ENCODE measurements around the gene SEC14L3. TPM values are rescaled to one million over a fixed set of nuclear protein-coding genes. Genes with fewer than 3 reads are reported as not detected.

Gene SEC14L3
- total RNA-seq, result under 1 TPM in 1 of 2 experiments, not detected in 1; 0.25 TPM

DNA sequence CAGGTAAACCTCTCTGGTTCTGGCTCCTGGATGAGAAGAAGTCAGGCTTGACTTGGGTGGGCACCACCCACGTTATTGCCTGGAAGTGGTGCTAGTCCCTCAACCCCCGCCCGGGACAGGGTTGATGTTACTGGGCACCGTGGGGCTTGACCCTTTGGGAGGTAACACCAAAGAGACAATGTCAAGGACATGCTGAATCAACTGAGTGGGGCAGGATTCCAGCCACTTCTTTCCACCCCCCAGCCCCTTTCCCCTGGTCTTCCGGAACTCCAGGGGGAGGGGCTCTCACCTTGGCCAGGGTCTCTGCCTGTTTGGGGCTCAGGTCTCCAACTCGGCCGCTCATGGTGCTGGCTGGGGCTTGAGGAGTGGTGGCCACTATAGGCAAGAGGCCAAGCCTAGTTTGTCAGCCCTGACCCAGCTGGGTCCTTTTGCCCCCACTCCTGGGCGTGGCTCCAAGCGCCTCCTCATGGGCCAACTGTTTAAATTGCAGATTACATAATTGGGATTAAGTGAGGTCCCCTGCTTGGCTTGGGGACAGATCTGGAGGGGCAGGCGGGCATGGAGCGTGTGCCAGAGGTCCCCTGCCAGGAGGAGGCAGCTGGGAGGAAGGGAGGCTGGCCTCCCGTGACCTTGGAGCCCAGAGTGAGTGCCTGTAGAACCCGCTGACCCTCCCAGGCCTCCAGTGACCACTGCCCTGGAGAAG, at the start of gene SEC14L3:
Gene SEC14L3, minus strand, starts transcription at position 402 of the 703 bp plus-strand sequence. Its CDS starts 59 bp downstream, at position 343.
- Mint-ChIP-seq H3K27ac (no peak within 1 kb of the TSS), H3K4me3 (no peak within 1 kb of the TSS), H3K4me1 (peaks cover 19% of the 10 kb centered on the region), H3K36me3 (ENCODE audit: low read depth) (no peaks in the 10 kb centered on the region), H3K9me3 (no peaks in the 10 kb centered on the region), H3K27me3 (peaks cover 16% of the 10 kb centered on the region)
- POLR2A ChIA-PET, result no interaction called here
- DNase-seq, result no peak
- CTCF ChIA-PET, result no interaction called here

DNA sequence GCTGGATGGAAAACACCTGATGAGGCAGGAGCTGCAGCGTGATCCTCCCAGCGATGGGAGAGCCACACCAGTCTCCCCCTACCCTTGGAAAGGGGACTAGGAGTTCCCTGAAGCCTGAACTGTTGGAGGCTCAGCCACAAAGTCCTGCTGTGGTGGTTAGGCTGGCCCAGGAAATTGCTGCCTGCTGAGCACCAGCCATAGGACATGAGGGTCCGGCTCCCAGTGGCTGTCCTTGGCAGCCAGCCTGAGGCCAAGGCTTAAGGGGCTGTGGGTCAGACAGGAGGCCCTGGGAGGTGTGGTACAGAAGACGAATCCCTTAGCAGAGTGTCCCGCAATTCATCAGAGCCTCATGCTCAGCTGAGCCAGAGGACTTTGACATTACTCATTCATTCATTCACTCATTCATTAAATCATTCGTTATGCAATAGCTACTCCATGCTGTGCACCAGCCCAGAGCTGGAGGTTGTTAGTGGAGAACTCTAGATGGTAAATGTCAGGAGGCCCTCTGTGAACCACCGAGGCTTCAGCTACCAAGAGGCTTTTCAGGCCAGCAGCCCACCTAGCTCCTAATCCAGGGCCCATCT, 48.1 kb upstream of the SEC14L3 start:
- H3K4me1 Mint-ChIP-seq, result no peaks in the 10 kb centered on the region
- ChIA-PET CTCF (no interaction called here), POLR2A (no interaction called here)
- H3K27ac Mint-ChIP-seq, result no peak overlapping the region
- peaks cover 10% of the 10 kb centered on the region for H3K27me3 Mint-ChIP-seq
- DNase-seq, result no peak
- no peak overlapping the region for H3K4me3 Mint-ChIP-seq
- no peaks in the 10 kb centered on the region for H3K36me3 Mint-ChIP-seq (ENCODE audit: low read depth)
- no peaks in the 10 kb centered on the region for H3K9me3 Mint-ChIP-seq

DNA sequence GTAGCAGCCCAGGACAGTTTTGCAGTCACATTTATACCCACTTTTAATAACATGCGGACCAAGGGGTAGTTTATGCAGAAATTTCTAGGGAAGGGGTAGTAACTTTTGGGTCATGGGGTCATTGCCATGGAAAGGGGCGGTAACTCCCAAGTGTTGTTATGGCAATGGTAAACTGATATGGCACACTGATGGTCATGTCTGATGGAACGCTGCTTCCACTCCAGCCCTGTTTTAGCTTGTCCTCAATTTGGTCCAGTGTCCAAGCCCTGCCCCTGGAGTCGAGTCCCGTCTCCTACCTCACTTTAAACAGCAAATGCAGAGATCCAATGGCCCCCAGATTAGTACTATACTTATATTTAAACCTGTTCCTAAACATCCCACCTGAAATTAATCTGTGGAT, 44.9 kb upstream of the SEC14L3 start:
- H3K27me3 Mint-ChIP-seq, result peaks cover 5% of the 10 kb centered on the region
- CTCF ChIA-PET, result no interaction called here
- no peak overlapping the region for H3K4me3 Mint-ChIP-seq
- POLR2A ChIA-PET, result no interaction called here
- no peaks in the 10 kb centered on the region for H3K4me1 Mint-ChIP-seq
- no peaks in the 10 kb centered on the region for H3K36me3 Mint-ChIP-seq (ENCODE audit: low read depth)
- H3K9me3 Mint-ChIP-seq, result no peaks in the 10 kb centered on the region
- no peak for DNase-seq
- no peak overlapping the region for H3K27ac Mint-ChIP-seq

DNA sequence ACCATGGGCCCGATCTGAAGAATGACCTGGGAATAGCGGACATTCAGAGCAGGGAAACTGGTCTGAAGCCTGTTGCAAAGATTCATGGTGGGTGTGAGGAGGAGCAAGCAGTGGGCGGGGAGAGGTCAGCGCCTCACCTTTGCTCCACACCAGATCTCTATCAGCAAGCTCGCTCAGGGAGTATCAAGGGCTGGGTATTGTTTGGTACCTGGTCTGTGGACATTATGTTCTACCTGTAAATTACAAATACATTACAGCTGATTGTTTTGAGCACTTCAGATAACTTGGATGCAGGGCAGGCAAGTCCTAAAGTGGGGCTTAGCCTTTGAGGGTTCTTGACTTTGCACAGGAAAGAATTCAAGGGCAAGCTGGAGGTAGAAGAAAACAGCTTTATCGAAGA, 44.5 kb upstream of the SEC14L3 start:
- POLR2A ChIA-PET, result no interaction called here
- DNase-seq, result no peak
- peaks cover 5% of the 10 kb centered on the region for H3K27me3 Mint-ChIP-seq
- H3K4me3 Mint-ChIP-seq, result no peak overlapping the region
- CTCF ChIA-PET, result interaction anchor here (1.4 kb wide), 1 partner anchor 90 kb away, joined by 3 read pairs; no protein-coding TSS in a partner anchor
- no peaks in the 10 kb centered on the region for H3K4me1 Mint-ChIP-seq
- H3K27ac Mint-ChIP-seq, result no peak overlapping the region
- H3K9me3 Mint-ChIP-seq, result no peaks in the 10 kb centered on the region
- no peaks in the 10 kb centered on the region for H3K36me3 Mint-ChIP-seq (ENCODE audit: low read depth)

DNA sequence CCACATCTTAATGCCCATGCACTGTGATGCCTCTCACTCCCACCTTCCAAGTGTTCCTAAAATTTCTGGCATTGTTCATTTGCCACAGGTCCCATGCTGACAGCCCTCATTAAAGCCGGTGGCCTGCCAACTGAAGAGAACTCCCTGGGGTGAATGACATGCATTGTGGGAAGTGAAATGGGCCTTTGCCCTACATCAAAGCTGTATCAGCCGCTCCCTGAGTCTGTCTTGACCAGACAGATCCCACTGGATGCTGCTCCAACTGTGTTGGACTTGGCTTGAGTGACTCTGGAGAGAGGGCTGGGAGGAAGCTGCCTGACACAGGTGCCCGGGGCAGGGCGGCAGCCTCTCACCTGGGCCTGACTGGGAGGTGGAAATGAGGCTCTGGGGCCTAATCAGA, 42.4 kb upstream of the SEC14L3 start:
- no peaks in the 10 kb centered on the region for H3K9me3 Mint-ChIP-seq
- no peaks in the 10 kb centered on the region for H3K36me3 Mint-ChIP-seq (ENCODE audit: low read depth)
- ChIA-PET CTCF (no interaction called here), POLR2A (no interaction called here)
- H3K27me3 Mint-ChIP-seq, result peaks cover 3% of the 10 kb centered on the region
- no peaks in the 10 kb centered on the region for H3K4me1 Mint-ChIP-seq
- H3K4me3 Mint-ChIP-seq, result no peak overlapping the region
- no peak for DNase-seq
- no peak overlapping the region for H3K27ac Mint-ChIP-seq

DNA sequence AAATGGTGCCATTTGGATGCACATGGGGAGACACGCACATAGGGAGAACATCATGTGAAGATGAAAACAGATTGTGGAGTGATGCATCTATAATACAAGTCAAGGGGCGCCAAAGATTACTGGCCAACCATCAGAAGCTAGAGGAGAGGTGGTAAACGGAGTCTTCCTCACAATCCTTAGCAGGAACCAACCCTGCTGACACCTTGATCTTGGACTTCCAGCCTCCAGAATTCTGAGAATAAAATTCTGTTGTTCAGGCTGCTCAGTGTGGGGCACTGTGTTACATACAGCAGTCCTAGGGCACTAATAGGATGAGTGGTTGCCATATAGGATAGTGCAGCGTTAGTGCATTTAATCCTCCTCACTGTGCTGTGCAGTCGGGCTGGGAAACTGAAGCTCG, 41.6 kb upstream of the SEC14L3 start:
- Mint-ChIP-seq H3K4me1 (no peaks in the 10 kb centered on the region), H3K27me3 (peaks cover 3% of the 10 kb centered on the region), H3K36me3 (ENCODE audit: low read depth) (no peaks in the 10 kb centered on the region), H3K27ac (no peak overlapping the region), H3K9me3 (no peaks in the 10 kb centered on the region), H3K4me3 (no peak overlapping the region)
- no peak for DNase-seq
- CTCF ChIA-PET, result no interaction called here
- POLR2A ChIA-PET, result interaction anchor here (0.6 kb wide), 1 partner anchor 22 kb away, joined by 3 read pairs; no protein-coding TSS in a partner anchor

DNA sequence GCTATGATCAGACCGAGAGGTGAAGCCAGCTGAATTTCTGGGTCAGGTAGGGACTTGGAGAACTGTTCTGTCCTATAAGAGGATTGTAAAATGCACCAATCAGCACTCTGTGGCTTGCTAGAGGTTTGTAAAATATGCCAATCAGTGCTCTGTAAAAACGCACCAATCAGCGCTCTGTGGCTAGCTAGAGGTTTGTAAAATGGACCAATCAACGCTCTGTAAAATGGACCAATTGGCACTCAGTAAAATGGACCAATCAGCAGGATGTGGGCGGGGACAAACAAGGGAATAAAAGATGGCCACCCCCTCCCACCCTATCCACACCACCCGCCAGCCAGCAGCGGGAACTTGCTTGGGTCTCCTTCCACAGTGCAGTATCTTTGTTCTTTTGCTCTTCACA, 40.1 kb upstream of the SEC14L3 start:
- POLR2A ChIA-PET, result no interaction called here
- CTCF ChIA-PET, result no interaction called here
- no peaks in the 10 kb centered on the region for H3K4me1 Mint-ChIP-seq

DNA sequence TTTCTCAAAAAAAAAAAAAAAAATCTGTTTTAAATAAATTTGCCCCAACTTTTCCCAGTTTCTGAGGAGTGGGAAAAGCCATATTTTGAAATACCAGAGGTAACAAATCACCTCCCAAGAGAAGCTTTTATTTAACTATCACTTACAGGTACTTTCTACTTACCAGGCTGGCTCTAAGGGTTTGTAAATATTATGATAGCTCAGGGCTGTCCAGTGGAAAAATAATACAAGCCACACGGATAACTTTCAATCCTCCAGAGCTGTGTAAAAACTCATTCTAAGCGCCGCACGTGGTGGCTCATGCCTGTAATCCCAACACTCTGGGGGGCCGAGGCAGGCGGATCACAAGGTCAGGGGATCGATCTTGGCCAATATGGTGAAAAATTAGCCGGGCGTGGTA, 39.3 kb upstream of the SEC14L3 start:
- ChIA-PET POLR2A (no interaction called here), CTCF (interaction anchor here (0.7 to 1.2 kb wide), 2 partner anchors 124 to 362 kb away, joined by 3 read pairs; no protein-coding TSS in a partner anchor)
- H3K36me3 Mint-ChIP-seq (ENCODE audit: low read depth), result no peaks in the 10 kb centered on the region
- no peaks in the 10 kb centered on the region for H3K4me1 Mint-ChIP-seq
- DNase-seq, result no peak
- peaks cover 7% of the 10 kb centered on the region for H3K27me3 Mint-ChIP-seq
- H3K27ac Mint-ChIP-seq, result no peak overlapping the region
- no peak overlapping the region for H3K4me3 Mint-ChIP-seq
- no peaks in the 10 kb centered on the region for H3K9me3 Mint-ChIP-seq

More for the DNA sequence above, 40.1 kb upstream of the SEC14L3 start:
- Mint-ChIP-seq H3K9me3 (no peaks in the 10 kb centered on the region), H3K27me3 (peaks cover 2% of the 10 kb centered on the region), H3K27ac (no peak overlapping the region), H3K36me3 (ENCODE audit: low read depth) (no peaks in the 10 kb centered on the region), H3K4me3 (no peak overlapping the region)
- no peak for DNase-seq

DNA sequence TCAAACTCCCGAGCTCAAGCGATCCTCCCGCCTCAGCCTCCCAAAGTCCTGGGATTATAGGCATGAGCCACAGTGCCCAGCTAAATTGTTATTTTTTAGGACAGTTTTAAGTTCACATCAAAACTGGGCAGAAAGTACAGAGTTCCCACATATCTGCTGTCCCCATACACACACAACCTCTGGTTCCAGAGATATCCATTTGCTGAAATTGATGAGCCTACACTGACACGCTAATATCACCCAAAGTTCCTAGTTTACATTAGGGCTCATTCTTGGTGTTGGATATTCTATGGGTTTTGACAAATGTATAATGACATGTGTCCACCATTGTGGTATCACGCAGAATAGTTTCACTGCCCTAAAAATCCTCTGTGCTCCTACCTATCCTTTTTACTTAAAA, 36.4 kb upstream of the SEC14L3 start:
- ChIA-PET CTCF (no interaction called here), POLR2A (no interaction called here)
- Mint-ChIP-seq H3K4me1 (no peaks in the 10 kb centered on the region), H3K4me3 (no peak overlapping the region), H3K9me3 (no peaks in the 10 kb centered on the region), H3K27me3 (peaks cover 19% of the 10 kb centered on the region), H3K27ac (no peak overlapping the region), H3K36me3 (ENCODE audit: low read depth) (no peaks in the 10 kb centered on the region)
- DNase-seq, result no peak

DNA sequence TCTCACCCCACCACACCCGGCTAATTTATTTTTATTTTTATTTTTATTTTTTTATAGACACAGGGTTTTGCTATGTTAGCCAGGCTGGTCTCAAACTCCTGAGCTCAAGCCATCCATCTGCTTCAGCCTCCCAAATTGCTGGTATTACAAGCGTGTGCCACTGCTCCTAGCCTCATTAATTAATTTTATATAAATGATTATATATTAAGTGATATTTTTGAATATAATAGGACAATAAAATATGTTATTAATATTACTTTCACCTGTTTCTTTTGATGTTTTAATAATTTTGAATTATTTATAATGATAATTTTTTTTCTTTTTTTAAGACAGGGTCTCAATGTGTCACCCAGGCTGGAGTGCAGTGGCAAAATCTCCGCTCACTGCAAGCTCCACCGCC, 35.9 kb upstream of the SEC14L3 start:
- H3K27ac Mint-ChIP-seq, result no peak overlapping the region
- H3K4me1 Mint-ChIP-seq, result no peaks in the 10 kb centered on the region
- H3K27me3 Mint-ChIP-seq, result peaks cover 19% of the 10 kb centered on the region
- ChIA-PET POLR2A (no interaction called here), CTCF (no interaction called here)
- no peaks in the 10 kb centered on the region for H3K9me3 Mint-ChIP-seq
- no peak overlapping the region for H3K4me3 Mint-ChIP-seq
- no peaks in the 10 kb centered on the region for H3K36me3 Mint-ChIP-seq (ENCODE audit: low read depth)
- no peak for DNase-seq

DNA sequence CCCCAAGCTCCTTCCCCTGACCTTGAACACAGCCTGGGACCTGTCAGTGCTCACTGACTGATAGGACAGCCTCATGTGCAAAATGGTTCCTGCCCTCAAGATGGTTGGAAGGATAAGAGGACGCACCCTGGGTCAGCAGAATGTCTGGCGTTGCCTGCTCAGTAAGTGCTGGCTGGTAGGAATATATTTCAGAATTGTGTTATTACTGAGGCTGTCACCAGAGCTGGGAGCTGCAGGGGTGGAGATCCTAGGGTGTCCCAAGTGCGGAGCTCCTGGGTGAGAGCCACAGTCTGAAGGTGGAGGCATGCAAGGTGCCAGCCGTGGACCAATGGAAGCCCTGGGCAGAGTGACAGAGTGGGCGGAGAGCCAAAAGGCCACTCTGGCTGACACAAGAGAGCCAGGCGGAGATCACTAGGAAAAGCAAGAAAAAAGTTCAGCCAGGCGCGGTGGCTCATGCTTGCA, 34.7 kb upstream of the SEC14L3 start:
- CTCF ChIA-PET, result no interaction called here
- DNase-seq, result no peak
- POLR2A ChIA-PET, result no interaction called here
- no peak overlapping the region for H3K4me3 Mint-ChIP-seq
- no peaks in the 10 kb centered on the region for H3K9me3 Mint-ChIP-seq
- H3K36me3 Mint-ChIP-seq (ENCODE audit: low read depth), result no peaks in the 10 kb centered on the region
- H3K27me3 Mint-ChIP-seq, result peaks cover 19% of the 10 kb centered on the region
- no peaks in the 10 kb centered on the region for H3K4me1 Mint-ChIP-seq
- H3K27ac Mint-ChIP-seq, result no peak overlapping the region

DNA sequence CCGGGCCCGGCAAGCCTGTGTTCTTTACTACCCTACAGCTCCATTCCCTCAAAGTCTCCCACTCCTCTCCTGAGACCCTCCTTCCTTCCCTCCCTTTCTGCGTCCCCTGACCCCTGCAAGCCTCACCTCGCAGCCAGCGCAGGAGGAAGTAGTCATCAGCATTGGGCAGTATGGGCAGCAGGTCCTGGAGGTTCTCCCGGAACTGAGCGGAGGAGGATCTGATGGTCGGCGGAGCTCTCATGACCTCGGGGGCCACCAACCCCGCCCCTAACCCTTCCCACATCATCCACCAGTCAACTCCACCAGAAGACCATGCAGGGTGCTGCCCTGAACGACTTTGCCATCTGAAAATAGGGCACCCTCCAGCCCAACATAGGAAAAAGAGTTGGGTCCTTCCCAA, 31.7 kb upstream of the SEC14L3 start:
- ChIA-PET CTCF (no interaction called here), POLR2A (no interaction called here)
- no peaks in the 10 kb centered on the region for H3K4me1 Mint-ChIP-seq
- DNase-seq, result no peak
- H3K4me3 Mint-ChIP-seq, result no peak overlapping the region
- H3K27me3 Mint-ChIP-seq, result peaks cover 19% of the 10 kb centered on the region
- no peaks in the 10 kb centered on the region for H3K9me3 Mint-ChIP-seq
- no peak overlapping the region for H3K27ac Mint-ChIP-seq
- no peaks in the 10 kb centered on the region for H3K36me3 Mint-ChIP-seq (ENCODE audit: low read depth)

DNA sequence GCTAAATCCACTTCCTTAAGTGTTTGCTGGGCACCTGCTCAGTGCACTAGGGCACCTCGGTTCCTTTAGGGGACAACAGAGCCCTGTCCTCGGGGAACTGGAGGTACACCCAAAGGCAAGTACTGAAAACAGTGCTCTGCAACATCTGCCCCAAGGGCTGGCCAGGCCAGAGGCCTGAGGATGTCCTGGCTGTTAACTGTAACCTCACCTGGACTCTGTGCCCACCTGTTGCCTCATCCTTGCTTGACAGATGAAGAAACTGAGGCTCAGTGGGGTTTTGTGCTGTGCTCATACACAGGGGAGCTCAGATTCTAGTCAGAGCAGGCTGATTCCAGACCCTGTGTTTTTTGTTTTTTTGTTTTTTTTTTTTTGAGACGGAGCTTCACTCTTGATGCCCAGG, 31.1 kb upstream of the SEC14L3 start:
- POLR2A ChIA-PET, result no interaction called here
- CTCF ChIA-PET, result no interaction called here
- H3K36me3 Mint-ChIP-seq (ENCODE audit: low read depth), result no peaks in the 10 kb centered on the region
- no peak overlapping the region for H3K4me3 Mint-ChIP-seq
- no peak for DNase-seq
- H3K9me3 Mint-ChIP-seq, result no peaks in the 10 kb centered on the region
- no peak overlapping the region for H3K27ac Mint-ChIP-seq
- H3K4me1 Mint-ChIP-seq, result no peaks in the 10 kb centered on the region
- H3K27me3 Mint-ChIP-seq, result peaks cover 23% of the 10 kb centered on the region

DNA sequence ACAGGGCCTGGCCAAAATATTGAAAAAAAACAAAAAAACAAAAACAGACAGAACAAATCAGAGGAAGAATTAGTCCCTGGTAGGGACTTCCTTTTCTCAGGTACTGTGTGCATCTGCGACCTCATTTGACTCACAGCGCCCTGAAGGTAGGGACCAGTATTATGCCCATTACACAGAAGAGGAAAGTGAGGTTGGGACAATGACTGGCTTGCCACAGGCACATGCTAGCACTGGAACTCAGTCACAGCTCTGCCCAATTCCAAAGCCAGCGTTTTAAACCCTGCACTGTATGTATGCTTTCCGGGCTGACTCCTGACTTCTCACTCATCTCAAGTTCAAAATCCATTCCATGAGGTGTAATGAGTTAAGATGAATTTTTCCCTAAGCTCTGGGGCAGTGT, 30.3 kb upstream of the SEC14L3 start:
- ChIA-PET CTCF (no interaction called here), POLR2A (no interaction called here)
- Mint-ChIP-seq H3K4me1 (no peaks in the 10 kb centered on the region), H3K9me3 (no peaks in the 10 kb centered on the region), H3K27me3 (peaks cover 23% of the 10 kb centered on the region), H3K36me3 (ENCODE audit: low read depth) (no peaks in the 10 kb centered on the region), H3K4me3 (no peak overlapping the region), H3K27ac (no peak overlapping the region)
- no peak for DNase-seq

Data from activated CD4-positive, alpha-beta memory T cell treated with anti-CD3 and anti-CD28 coated beads, Interleukin-2, amount 10 ng/mL, durations not matched to agents 7 days and 5 days (primary cell).